ENCODE measurements around the gene COBL. TPM values are rescaled to one million over a fixed set of nuclear protein-coding genes. Genes with fewer than 3 reads are reported as not detected.

COBL gene
- total RNA-seq, 1 experiment from 2014 or later = 8.6 TPM

DNA sequence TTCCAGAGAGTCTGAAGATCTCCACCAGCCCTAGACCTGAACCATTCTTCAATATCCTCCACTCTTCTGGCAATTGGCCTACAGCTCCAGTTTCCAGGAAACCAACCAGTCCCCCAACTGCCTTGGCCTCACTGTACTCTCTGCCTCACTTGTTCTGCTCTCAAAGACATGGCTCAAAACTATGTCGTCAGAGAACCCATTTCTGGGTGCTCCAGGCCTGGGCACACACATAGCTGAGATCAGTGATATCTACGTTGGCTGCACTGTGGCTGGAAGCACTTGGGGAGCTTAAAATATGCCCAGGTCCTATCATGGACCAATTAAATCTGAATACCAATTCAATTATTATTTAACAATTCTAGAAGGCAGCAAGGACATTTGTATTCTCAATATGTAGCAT, 93.1 kb downstream of the COBL start:
- Histone ChIP-seq H3K79me2 (ENCODE audit: low read length) (no peaks in the 10 kb centered on the region), H3F3A (ENCODE audit: low read length, unreplicated experiment) (peaks cover 8% of the 10 kb centered on the region), H3K4me1 (ENCODE audit: insufficient read depth, low read length) (peaks cover 25% of the 10 kb centered on the region), H3K9me3 (ENCODE audit: low read length) (no peaks in the 10 kb centered on the region), H2AFZ (ENCODE audit: low read length) (no peak overlapping the region), H3K9me2 (replicated peaks; ENCODE audit: low read length) (no peaks in the 10 kb centered on the region), H3K4me2 (ENCODE audit: low read length) (no peak overlapping the region), H3K27me3 (ENCODE audit: low read length) (no peaks in the 10 kb centered on the region), H3K4me3 (ENCODE audit: low read length) (no peak overlapping the region), H3K9ac (ENCODE audit: low read length) (no peak overlapping the region), H3K27ac (ENCODE audit: low read length) (no peak overlapping the region), H4K20me1 (ENCODE audit: low read length) (no peaks in the 10 kb centered on the region), H3K36me3 (ENCODE audit: low read depth, low read length) (no peaks in the 10 kb centered on the region)
- no peak for DNase-seq
- ChIA-PET CTCF (interaction anchor here (0.7 kb wide), 1 partner anchor 79 kb away, joined by 6 read pairs; no protein-coding TSS in a partner anchor), POLR2A (ENCODE audit: unreplicated experiment) (no interaction called here)
- TF ChIP-seq, protein P1, sequence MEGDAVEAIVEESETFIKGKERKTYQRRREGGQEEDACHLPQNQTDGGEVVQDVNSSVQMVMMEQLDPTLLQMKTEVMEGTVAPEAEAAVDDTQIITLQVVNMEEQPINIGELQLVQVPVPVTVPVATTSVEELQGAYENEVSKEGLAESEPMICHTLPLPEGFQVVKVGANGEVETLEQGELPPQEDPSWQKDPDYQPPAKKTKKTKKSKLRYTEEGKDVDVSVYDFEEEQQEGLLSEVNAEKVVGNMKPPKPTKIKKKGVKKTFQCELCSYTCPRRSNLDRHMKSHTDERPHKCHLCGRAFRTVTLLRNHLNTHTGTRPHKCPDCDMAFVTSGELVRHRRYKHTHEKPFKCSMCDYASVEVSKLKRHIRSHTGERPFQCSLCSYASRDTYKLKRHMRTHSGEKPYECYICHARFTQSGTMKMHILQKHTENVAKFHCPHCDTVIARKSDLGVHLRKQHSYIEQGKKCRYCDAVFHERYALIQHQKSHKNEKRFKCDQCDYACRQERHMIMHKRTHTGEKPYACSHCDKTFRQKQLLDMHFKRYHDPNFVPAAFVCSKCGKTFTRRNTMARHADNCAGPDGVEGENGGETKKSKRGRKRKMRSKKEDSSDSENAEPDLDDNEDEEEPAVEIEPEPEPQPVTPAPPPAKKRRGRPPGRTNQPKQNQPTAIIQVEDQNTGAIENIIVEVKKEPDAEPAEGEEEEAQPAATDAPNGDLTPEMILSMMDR (conservative IDR thresholded peaks at IDR 0.05; ENCODE audit: low read depth, low read length) = no peak
- no peak for TF ChIP-seq EZH2phosphoT487 (IDR thresholded peaks at IDR 0.05; ENCODE audit: borderline replicate concordance, low read length)
- no peak for TF ChIP-seq EZH2 (IDR thresholded peaks at IDR 0.05; ENCODE audit: low read length, unreplicated experiment)
- no TSS peak for BruUV-seq (replicated peaks)
- ATAC-seq = no peak
- intact Hi-C loops (cut with micrococcal nuclease) = no loop called here

DNA sequence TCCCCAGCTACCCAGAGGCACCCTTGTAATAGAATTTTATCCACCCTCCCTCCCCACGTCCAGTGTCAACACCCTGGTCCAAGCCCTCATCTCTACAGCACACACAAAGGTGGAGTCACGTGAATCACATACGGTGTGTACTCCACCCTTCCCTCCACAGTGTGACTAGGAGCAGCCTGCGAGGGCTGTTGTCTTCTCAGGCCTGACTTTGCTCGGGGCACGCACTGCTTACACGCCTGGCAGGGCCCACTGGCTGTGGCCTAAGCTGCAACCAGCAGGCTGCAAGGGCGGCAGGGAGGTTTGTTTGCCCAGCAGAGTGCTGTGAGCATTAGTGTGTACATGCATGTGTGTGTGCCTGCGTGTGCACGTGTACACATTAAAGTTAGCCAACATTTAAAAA, 93.7 kb downstream of the COBL start:
- no peak for ATAC-seq

DNA sequence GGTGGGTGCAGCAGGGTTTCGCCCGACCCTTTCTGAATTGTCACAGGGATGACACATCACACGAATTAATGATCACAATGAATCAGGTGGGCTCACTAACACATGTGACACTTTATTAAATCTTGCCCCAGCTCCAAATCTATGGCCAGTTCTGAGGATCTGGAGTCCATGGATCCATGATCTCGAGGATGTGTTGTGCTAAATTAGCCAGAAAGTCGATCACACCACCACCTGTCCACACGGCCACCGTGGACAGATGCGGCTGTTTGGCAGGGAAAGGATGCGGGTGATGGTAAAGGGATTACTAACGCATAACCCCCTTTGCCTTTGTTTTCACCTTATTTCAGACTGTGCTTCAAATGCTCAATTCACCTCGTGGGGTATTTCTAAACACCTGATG, 96.4 kb downstream of the COBL start:
- Histone ChIP-seq H3K4me2 (ENCODE audit: low read length) (no peak overlapping the region), H3K9me3 (ENCODE audit: low read length) (no peaks in the 10 kb centered on the region), H3K27ac (ENCODE audit: low read length) (no peak overlapping the region), H3K36me3 (ENCODE audit: low read depth, low read length) (no peaks in the 10 kb centered on the region), H3K9me2 (replicated peaks; ENCODE audit: low read length) (no peaks in the 10 kb centered on the region), H3K4me1 (ENCODE audit: insufficient read depth, low read length) (peaks cover 4% of the 10 kb centered on the region; the same call in 1 of the 2 replicates), H3K27me3 (ENCODE audit: low read length) (no peaks in the 10 kb centered on the region), H3F3A (ENCODE audit: low read length, unreplicated experiment) (no peaks in the 10 kb centered on the region), H4K20me1 (ENCODE audit: low read length) (no peaks in the 10 kb centered on the region), H3K9ac (ENCODE audit: low read length) (no peak overlapping the region), H3K79me2 (ENCODE audit: low read length) (no peaks in the 10 kb centered on the region), H3K4me3 (ENCODE audit: low read length) (no peak overlapping the region), H2AFZ (ENCODE audit: low read length) (no peak overlapping the region)
- DNase-seq (no peak), ATAC-seq (no peak)
- intact Hi-C loops (cut with micrococcal nuclease) = no loop called here
- ChIA-PET POLR2A (ENCODE audit: unreplicated experiment) (no interaction called here), CTCF (no interaction called here)
- no peak for TF ChIP-seq EZH2 (IDR thresholded peaks at IDR 0.05; ENCODE audit: low read length, unreplicated experiment)
- TF ChIP-seq EZH2phosphoT487 (IDR thresholded peaks at IDR 0.05; ENCODE audit: borderline replicate concordance, low read length) = no peak
- TF ChIP-seq, protein P1 (conservative IDR thresholded peaks at IDR 0.05; ENCODE audit: low read depth, low read length) = no peak
- no TSS peak for BruUV-seq (replicated peaks)

More for the DNA sequence above, 93.7 kb downstream of the COBL start:
- Histone ChIP-seq H3F3A (ENCODE audit: low read length, unreplicated experiment) (peaks cover 8% of the 10 kb centered on the region), H2AFZ (ENCODE audit: low read length) (no peak overlapping the region), H4K20me1 (ENCODE audit: low read length) (no peaks in the 10 kb centered on the region), H3K36me3 (ENCODE audit: low read depth, low read length) (no peaks in the 10 kb centered on the region), H3K27me3 (ENCODE audit: low read length) (no peaks in the 10 kb centered on the region), H3K79me2 (ENCODE audit: low read length) (no peaks in the 10 kb centered on the region), H3K4me2 (ENCODE audit: low read length) (no peak overlapping the region), H3K9ac (ENCODE audit: low read length) (no peak overlapping the region), H3K4me1 (ENCODE audit: insufficient read depth, low read length) (peaks cover 25% of the 10 kb centered on the region), H3K9me2 (replicated peaks; ENCODE audit: low read length) (no peaks in the 10 kb centered on the region), H3K27ac (ENCODE audit: low read length) (no peak overlapping the region), H3K4me3 (ENCODE audit: low read length) (no peak overlapping the region), H3K9me3 (ENCODE audit: low read length) (no peaks in the 10 kb centered on the region)
- ChIA-PET POLR2A (ENCODE audit: unreplicated experiment) (no interaction called here), CTCF (no interaction called here)
- TF ChIP-seq EZH2phosphoT487 (IDR thresholded peaks at IDR 0.05; ENCODE audit: borderline replicate concordance, low read length) = no peak
- no peak for TF ChIP-seq EZH2 (IDR thresholded peaks at IDR 0.05; ENCODE audit: low read length, unreplicated experiment)
- TF ChIP-seq, protein P1 (conservative IDR thresholded peaks at IDR 0.05; ENCODE audit: low read depth, low read length) = no peak
- no TSS peak for BruUV-seq (replicated peaks)
- no peak for DNase-seq
- intact Hi-C loops (cut with micrococcal nuclease) = no loop called here

Data from PC-3 (cell line).